H7 (cell line): Measurements from ENCODE around the gene DNAI1. TPM values are rescaled to one million over a fixed set of nuclear protein-coding genes. Genes with fewer than 3 reads are reported as not detected.

Source experiments
- DNase-seq: peaks from one replicate; pipeline ENCODE4 v3.0.0; 2012
- H3K27me3 ChIP-seq: 2 replicates; pipeline ENCODE4 v1.6.0; 2011; ENCODE audit warnings: mild to moderate bottlenecking, low read length; ENCODE audit not compliant: control insufficient read depth, insufficient read depth
- H3K36me3 ChIP-seq: replicated peaks from 2 replicates; pipeline ENCODE4 v1.5.1; 2011; ENCODE audit warnings: low read length; ENCODE audit not compliant: control insufficient read depth, insufficient read depth
- H3K4me3 ChIP-seq: 2 replicates; pipeline ENCODE4 v1.5.1; 2011; ENCODE audit warnings: low read depth, mild to moderate bottlenecking, control low read depth, low read length, moderate library complexity; ENCODE audit not compliant: insufficient read depth
- total RNA-seq: library from RNA; depleted of rRNA; stranded (reverse); fragments of >200 nt; shearing (Covaris generic); gene quantifications from 2 replicates; pipeline ENCODE4 v1.2.3, GENCODE V29; 2014

DNAI1 gene
- total RNA-seq, 1 experiment from 2014 or later, result 0.35 TPM

- Histone ChIP-seq H3K4me3 (no peak overlapping the region), H3K36me3 (no peaks in the 10 kb centered on the region), H3K27me3 (peaks cover 2% of the 10 kb centered on the region; the same call in 1 of the 2 replicates)
- peak; percentile 69 for DNase-seq
Observed at GRCh38 chr9:34555002-34555348, 96.4 kb downstream of the DNAI1 start.

GRCh38 chr9:34555500-34555899 is 96.9 kb downstream of the DNAI1 start:
- no peak for DNase-seq
- H3K36me3 ChIP-seq, result no peaks in the 10 kb centered on the region
- peaks cover 2% of the 10 kb centered on the region; the same call in 1 of the 2 replicates for H3K27me3 ChIP-seq
- no peak overlapping the region for H3K4me3 ChIP-seq

DNA sequence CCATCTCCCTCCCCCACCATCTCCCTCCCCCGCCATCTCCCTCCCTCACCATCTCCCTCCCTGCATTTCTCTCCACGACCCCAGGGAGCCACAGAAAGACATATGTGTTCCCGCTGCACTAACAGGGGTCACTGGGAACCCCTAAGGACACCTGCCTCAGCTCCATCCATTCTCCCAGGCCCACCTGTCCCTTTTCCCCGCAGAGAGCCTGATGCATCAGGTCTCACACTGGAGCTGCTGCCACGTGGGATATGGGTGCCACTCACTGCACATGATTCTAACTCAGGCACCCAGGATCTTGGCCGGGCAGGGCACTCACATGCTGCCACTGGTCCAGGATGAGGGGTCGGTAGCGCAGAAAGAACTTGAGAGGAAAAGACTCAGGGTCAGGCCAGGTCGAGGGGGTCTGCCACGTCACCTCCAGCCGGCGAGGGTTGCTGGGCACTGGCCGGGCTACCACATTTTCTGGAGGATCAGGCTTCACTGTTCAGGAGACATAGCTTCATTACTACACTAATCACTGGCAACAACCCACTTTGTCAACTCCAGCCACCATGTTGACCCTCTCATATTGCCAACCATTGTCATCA is 97.4 kb downstream of the DNAI1 start:
- DNase-seq, result peak; percentile 70

DNA sequence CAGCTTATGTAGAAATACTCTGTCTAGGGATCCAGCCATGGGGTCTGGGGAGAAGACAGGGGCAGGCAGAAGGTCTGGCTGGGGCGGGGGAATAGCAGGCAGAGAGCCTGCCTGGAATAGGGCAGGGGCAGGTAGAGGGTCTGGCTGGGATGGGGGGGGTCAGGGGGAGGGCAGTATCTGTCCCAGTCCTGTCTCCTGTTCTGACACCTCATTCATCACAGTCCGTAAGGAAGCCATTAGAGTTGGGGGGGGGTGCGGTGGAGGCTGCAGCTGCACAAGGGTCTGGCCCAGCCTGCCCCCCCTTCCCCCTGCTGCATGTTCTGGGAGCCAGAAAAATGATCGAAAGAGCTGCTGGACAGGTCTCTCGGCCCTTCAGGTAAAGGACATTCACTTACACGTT is 98.3 kb downstream of the DNAI1 start:
- no peak overlapping the region for H3K4me3 ChIP-seq
- H3K27me3 ChIP-seq, result peaks cover 2% of the 10 kb centered on the region; the same call in 1 of the 2 replicates
- no peaks in the 10 kb centered on the region for H3K36me3 ChIP-seq
- peak; percentile 44 for DNase-seq

More for the DNA sequence above, 97.4 kb downstream of the DNAI1 start:
- Histone ChIP-seq H3K4me3 (no peak overlapping the region), H3K27me3 (peaks cover 2% of the 10 kb centered on the region; the same call in 1 of the 2 replicates), H3K36me3 (no peaks in the 10 kb centered on the region)

GRCh38 chr9:34557426-34558321 is 99.1 kb downstream of the DNAI1 start:
- Histone ChIP-seq H3K36me3 (no peaks in the 10 kb centered on the region), H3K27me3 (peaks cover 2% of the 10 kb centered on the region; the same call in 1 of the 2 replicates), H3K4me3 (no peak overlapping the region)
- DNase-seq, result peak; percentile 58

DNA sequence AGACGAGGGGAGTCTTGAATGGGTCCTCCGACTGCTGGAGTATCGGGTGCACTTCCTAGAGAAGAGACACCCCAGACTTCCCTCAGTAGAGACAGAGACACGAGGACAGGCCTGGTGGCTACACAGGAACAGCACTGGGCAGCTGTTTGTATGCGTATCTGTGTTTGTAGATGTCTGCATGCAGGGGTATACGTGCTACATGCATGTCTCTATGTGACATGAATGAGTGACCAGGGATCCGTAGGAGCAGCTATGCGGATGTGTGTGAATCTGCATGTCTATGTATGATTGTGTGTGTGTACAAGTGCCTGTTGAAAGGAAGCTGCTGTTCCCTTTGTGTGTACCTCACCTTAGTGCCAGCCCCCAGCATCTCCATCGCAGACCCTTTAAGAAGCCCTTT is 99.8 kb downstream of the DNAI1 start:
- DNase-seq, result no peak
- Histone ChIP-seq H3K36me3 (no peaks in the 10 kb centered on the region), H3K4me3 (no peak overlapping the region), H3K27me3 (peaks cover 2% of the 10 kb centered on the region; the same call in 1 of the 2 replicates)

- Histone ChIP-seq H3K36me3 (no peaks in the 10 kb centered on the region), H3K4me3 (no peak overlapping the region), H3K27me3 (peaks cover 2% of the 10 kb centered on the region; the same call in 1 of the 2 replicates)
- DNase-seq, result peak; percentile 76
Observed at GRCh38 chr9:34558919-34559623, 100.5 kb downstream of the DNAI1 start.

- Histone ChIP-seq H3K36me3 (no peaks in the 10 kb centered on the region), H3K27me3 (peaks cover 2% of the 10 kb centered on the region; the same call in 1 of the 2 replicates), H3K4me3 (no peak overlapping the region)
- DNase-seq, result peak; percentile 87
Observed at GRCh38 chr9:34559624-34560455, 101.2 kb downstream of the DNAI1 start.

DNA sequence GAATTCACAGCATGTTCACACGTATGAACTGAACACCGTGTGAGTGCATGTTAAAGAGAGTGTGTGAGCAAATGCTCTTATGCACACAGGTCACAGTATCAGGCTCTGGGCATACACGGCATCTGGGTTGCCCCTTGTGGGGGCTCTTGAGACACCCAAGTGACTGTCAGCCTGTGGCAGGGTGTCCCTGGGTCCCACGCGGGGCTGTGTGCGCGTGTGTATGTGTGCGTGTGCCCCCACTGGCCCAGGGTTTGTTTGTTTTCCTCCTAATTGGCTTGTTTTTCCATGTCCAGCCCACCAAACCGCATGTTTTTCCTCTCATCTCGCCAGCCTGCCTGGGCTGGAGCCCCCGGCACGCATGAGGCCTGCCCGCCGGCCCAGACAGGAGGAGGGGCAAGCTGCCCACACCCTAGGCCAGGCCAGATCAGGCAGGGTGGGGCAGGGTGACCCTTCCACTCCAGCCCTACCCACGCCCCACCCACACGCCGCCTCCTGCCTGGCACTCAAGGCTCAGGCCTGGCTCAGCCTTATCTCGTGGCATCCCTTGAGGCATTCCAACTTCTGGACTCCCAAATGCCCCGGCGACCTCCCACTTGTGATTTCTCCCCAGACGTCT is 102.1 kb downstream of the DNAI1 start:
- Histone ChIP-seq H3K27me3 (peaks cover 2% of the 10 kb centered on the region; the same call in 1 of the 2 replicates), H3K4me3 (no peak overlapping the region), H3K36me3 (no peaks in the 10 kb centered on the region)
- DNase-seq, result no peak

GRCh38 chr9:34562135-34562745 is 103.6 kb downstream of the DNAI1 start:
- no peak overlapping the region for H3K4me3 ChIP-seq
- DNase-seq, result peak; percentile 89
- peaks cover 2% of the 10 kb centered on the region; the same call in 1 of the 2 replicates for H3K27me3 ChIP-seq
- H3K36me3 ChIP-seq, result no peaks in the 10 kb centered on the region

DNA sequence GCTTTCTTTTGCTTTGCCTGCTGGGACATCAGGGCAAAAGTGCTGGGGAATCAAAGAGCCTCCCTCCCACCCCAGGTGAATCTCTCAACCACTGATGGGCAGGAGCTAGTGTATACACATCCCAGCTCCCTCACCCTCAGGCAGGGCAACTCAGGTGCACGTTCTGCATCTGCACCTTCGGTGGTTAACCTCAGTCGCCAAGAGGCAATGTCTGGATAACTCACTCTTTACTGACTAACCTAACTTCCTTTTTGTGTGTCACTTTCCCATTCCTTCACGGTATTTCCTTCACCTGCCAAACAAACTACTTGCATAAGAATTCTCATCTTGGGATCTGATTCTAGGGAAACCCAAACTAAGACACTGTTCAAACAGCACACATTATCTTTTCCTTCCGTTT is 104.7 kb downstream of the DNAI1 start:
- Histone ChIP-seq H3K36me3 (no peaks in the 10 kb centered on the region), H3K4me3 (no peak overlapping the region), H3K27me3 (peaks cover 2% of the 10 kb centered on the region; the same call in 1 of the 2 replicates)
- no peak for DNase-seq

GRCh38 chr9:34564617-34565016 is 106.0 kb downstream of the DNAI1 start:
- DNase-seq, result no peak
- Histone ChIP-seq H3K27me3 (no peaks in the 10 kb centered on the region; the same call in 1 of the 2 replicates), H3K36me3 (no peaks in the 10 kb centered on the region), H3K4me3 (no peak overlapping the region)

DNA sequence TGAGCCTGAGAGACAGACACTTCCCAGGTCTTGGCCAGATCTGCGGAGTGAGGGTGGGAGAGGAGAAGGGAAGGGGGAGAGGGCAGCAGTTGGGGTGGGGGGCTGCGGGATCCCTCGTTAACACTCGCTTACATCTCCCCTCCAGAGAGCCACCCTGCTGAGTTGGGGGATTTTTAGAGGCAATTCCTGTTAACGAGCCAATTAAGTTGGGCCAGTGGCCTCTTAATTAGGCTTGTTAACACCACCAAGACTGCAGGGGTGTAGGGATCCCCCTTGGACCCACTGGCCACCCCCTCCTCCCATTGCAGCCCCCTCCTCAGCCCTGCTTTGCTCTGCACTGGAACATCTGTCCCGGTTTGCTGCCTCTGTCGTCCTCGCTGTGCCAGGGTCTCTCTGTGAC is 107.3 kb downstream of the DNAI1 start:
- Histone ChIP-seq H3K36me3 (no peaks in the 10 kb centered on the region), H3K4me3 (no peak overlapping the region), H3K27me3 (no peaks in the 10 kb centered on the region; the same call in 1 of the 2 replicates)
- DNase-seq, result no peak
